K562 (cell line): ENCODE results near the gene MTARC2. TPM values are rescaled to one million over a fixed set of nuclear protein-coding genes. Genes with fewer than 3 reads are reported as not detected.
A peak's percentile ranks its signal among the peaks of the same experiment; 100 is the strongest.

Experiments used
- FOXJ2 ChIP-seq: fragments of 200-800 bp; sonication (Bioruptor generic); IDR thresholded peaks from 2 replicates; pipeline ENCODE4 v1.6.1; 2016; ENCODE audit warnings: missing genetic modification characterization, missing compliant biosample characterization
- GATAD2B ChIP-seq: fragments of 450-650 bp; IDR thresholded peaks from 2 replicates; pipeline ENCODE4 v1.6.1; 2017; ENCODE audit warnings: mild to moderate bottlenecking, borderline replicate concordance
- MAZ ChIP-seq, 2 experiments: fragments of 450-650 bp in 1 of 2; sonication (generic) in 1 of 2; formaldehyde crosslinking; IDR thresholded peaks in 1 of 2; conservative IDR thresholded peaks in 1 of 2; 2 replicates each; pipeline versions ENCODE4 v1.4.0 to v1.5.0; 2020; ENCODE audit warnings: mild to moderate bottlenecking in 1 of 2, missing genetic modification reagents in 1 of 2
- MXI1 ChIP-seq: IDR thresholded peaks from 2 replicates; pipeline ENCODE4 v1.6.1; 2011; ENCODE audit warnings: low read depth, mild to moderate bottlenecking, improper control_type of control experiment, low read length
- NRF1 ChIP-seq, 2 experiments: fragments of 450-650 bp; IDR thresholded peaks in 1 of 2; conservative IDR thresholded peaks in 1 of 2; 2 replicates each; pipeline ENCODE4 v1.6.1; 2014; ENCODE audit warnings: mild to moderate bottlenecking in 2 of 2
- PHB2 ChIP-seq: fragments of 450-650 bp; IDR thresholded peaks from 2 replicates; pipeline ENCODE4 v1.6.1; 2017; ENCODE audit warnings: low read depth
- PTRF ChIP-seq: fragments of 450-650 bp; IDR thresholded peaks from 2 replicates; pipeline ENCODE4 v1.6.1; 2016; ENCODE audit warnings: mild to moderate bottlenecking, missing genetic modification characterization, missing compliant biosample characterization
- SMAD4 ChIP-seq: fragments of 250-450 bp; sonication (Bioruptor Pico); conservative IDR thresholded peaks from 2 replicates; pipeline ENCODE4 v1.8.0; 2021; ENCODE audit warnings: inconsistent platforms, mild to moderate bottlenecking, moderate library complexity
- SP2 ChIP-seq: IDR thresholded peaks from 2 replicates; pipeline ENCODE4 v1.6.1; 2011; ENCODE audit warnings: mild to moderate bottlenecking, low read depth, low read length, moderate library complexity; ENCODE audit not compliant: poor library complexity, severe bottlenecking; ENCODE audit errors: extremely low read depth
- TEAD2 ChIP-seq: fragments of 450-650 bp; IDR thresholded peaks from 2 replicates; pipeline ENCODE4 v1.6.1; 2016; ENCODE audit warnings: missing genetic modification characterization, control low read depth, missing compliant biosample characterization
- ZNF175 ChIP-seq: fragments of 200-800 bp; sonication (Bioruptor generic); IDR thresholded peaks from 2 replicates; pipeline ENCODE4 v1.6.1; 2016; ENCODE audit warnings: low read depth, mild to moderate bottlenecking, missing genetic modification characterization, missing compliant biosample characterization
- ZNF766 ChIP-seq: fragments of 200-800 bp; sonication (Bioruptor generic); conservative IDR thresholded peaks from 2 replicates; pipeline ENCODE4 v1.6.1; 2016; ENCODE audit warnings: missing genetic modification characterization, missing compliant biosample characterization
- polyA plus RNA-seq, 8 experiments: library from polyadenylated mRNA; depleted of rRNA in 4 of 8; stranded (reverse) in 5 of 8; unstranded in 3 of 8; fragments of >200 nt; fragmentation: Nextera tagmentation in 2 of 8; fragmentation: Illumina TruSeq in 1 of 8; extraction: Ambion mirVana in 2 of 8; extraction: Trizol in 1 of 8; gene quantifications; 2 replicates each; pipeline versions ENCODE4 v1.2.1 to v1.2.3, GENCODE V29; 2011 to 2014; ENCODE audit warnings: inconsistent platforms in 1 of 8, missing spikeins in 1 of 8
- total RNA-seq, 7 experiments: library from RNA; depleted of rRNA in 6 of 7; stranded (reverse); fragments of >200 nt in 6 of 7; fragmentation: Illumina TruSeq in 2 of 7; extraction: Trizol in 2 of 7; gene quantifications; 2 replicates each; pipeline versions ENCODE4 v1.2.1 to v1.2.3, GENCODE V29; 2011 to 2021; ENCODE audit warnings: low replicate concordance in 1 of 7
- TF ChIP-seq, protein P1 (sequence below): fragments of 250-450 bp; sonication (Bioruptor Pico); IDR thresholded peaks from 2 replicates; pipeline ENCODE4 v1.8.0; 2022; ENCODE audit warnings: moderate library complexity, mild to moderate bottlenecking, inconsistent platforms
- TF ChIP-seq, protein P2 (sequence below): fragments of 250-450 bp; sonication (Bioruptor Pico); IDR thresholded peaks from 2 replicates; pipeline ENCODE4 v1.8.0; 2022; ENCODE audit warnings: moderate library complexity, mild to moderate bottlenecking, inconsistent platforms
- TF ChIP-seq, protein P3 (sequence below), 2 experiments: IDR thresholded peaks; 2 replicates each; pipeline ENCODE4 v1.6.1; 2011; ENCODE audit warnings: borderline replicate concordance in 1 of 2, control low read depth in 1 of 2, low read depth in 1 of 2, low read length in 1 of 2, mild to moderate bottlenecking in 1 of 2, mixed read lengths in 1 of 2, moderate library complexity in 1 of 2; ENCODE audit not compliant: insufficient read depth in 1 of 2, insufficient read length in 1 of 2, poor library complexity in 1 of 2, severe bottlenecking in 1 of 2; ENCODE audit errors: extremely low read depth in 1 of 2
- TF ChIP-seq, protein P4 (sequence below), 2 experiments: fragments of 450-650 bp; formaldehyde crosslinking in 1 of 2; IDR thresholded peaks; 2 replicates each; pipeline versions ENCODE4 v1.4.0 to v1.6.1; 2014 to 2020; ENCODE audit warnings: mild to moderate bottlenecking in 2 of 2, borderline replicate concordance in 1 of 2, low read depth in 1 of 2

The MTARC2 gene
- total and polyA plus RNA-seq, 9 of the 15 experiments (the other 6 are each of a cell fraction or from before 2014, with no cell fraction given) = 0.03 to 0.35 TPM; not detected in 7

DNA sequence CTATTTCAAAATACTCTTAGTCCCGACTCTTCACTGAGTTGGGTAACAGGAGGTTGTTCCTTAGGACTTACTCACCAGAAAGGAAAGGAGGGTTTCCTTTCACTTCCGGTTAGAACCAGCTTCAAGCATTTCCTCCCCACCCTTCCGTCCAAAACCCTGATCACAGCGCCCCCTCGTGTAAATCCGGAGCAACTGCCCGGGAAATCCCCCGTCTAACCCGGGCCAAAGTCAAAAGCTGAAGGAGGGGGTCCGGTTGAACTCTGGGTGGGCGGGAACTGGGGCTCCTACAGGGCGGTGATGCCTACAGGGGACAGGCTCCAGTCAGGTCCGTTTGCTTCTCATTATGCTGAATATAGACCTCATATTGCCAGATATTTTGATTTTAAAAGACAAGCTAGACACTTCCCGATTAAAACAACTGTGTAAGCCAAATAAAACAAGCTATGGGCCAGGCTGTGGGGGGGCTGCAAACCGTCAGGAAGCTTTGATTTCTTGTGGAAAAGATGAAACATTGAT is 15.0 kb upstream of the MTARC2 start (continued):
- TF ChIP-seq TEAD2 (no peak), FOXJ2 (no peak), MAZ (CRISPR knock-in tag; conservative IDR thresholded peaks at IDR 0.05 in 1 of 2, IDR thresholded peaks at IDR 0.05 in 1 of 2) (peak in 1 of 2 experiments; percentile 95; a peak in 2 of 4 replicates), PHB2 (no peak), ZNF175 (no peak), SP2 (no peak), NRF1 (conservative IDR thresholded peaks at IDR 0.05 in 1 of 2, IDR thresholded peaks at IDR 0.05 in 1 of 2) (no peak), PTRF (tag) (no peak), SMAD4 (CRISPR knock-in tag) (no peak), ZNF766 (CRISPR knock-in tag) (peak; percentile 83), GATAD2B (no peak), MXI1 (no peak)
- TF ChIP-seq, protein P1, sequence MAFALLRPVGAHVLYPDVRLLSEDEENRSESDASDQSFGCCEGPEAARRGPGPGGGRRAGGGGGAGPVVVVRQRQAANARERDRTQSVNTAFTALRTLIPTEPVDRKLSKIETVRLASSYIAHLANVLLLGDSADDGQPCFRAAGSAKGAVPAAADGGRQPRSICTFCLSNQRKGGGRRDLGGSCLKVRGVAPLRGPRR (CRISPR knock-in tag) = no peak
- TF ChIP-seq, protein P2, sequence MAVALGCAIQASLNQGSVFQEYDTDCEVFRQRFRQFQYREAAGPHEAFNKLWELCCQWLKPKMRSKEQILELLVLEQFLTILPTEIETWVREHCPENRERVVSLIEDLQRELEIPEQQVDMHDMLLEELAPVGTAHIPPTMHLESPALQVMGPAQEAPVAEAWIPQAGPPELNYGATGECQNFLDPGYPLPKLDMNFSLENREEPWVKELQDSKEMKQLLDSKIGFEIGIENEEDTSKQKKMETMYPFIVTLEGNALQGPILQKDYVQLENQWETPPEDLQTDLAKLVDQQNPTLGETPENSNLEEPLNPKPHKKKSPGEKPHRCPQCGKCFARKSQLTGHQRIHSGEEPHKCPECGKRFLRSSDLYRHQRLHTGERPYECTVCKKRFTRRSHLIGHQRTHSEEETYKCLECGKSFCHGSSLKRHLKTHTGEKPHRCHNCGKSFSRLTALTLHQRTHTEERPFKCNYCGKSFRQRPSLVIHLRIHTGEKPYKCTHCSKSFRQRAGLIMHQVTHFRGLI (CRISPR knock-in tag) = no peak
- TF ChIP-seq, protein P3, sequence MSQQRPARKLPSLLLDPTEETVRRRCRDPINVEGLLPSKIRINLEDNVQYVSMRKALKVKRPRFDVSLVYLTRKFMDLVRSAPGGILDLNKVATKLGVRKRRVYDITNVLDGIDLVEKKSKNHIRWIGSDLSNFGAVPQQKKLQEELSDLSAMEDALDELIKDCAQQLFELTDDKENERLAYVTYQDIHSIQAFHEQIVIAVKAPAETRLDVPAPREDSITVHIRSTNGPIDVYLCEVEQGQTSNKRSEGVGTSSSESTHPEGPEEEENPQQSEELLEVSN (IDR thresholded peaks at IDR 0.05; ENCODE audit: borderline replicate concordance in 1 of 2, extremely low read depth in 1 of 2, insufficient read depth in 1 of 2, insufficient read length in 1 of 2, low read depth in 1 of 2, low read length in 1 of 2, poor library complexity in 1 of 2, severe bottlenecking in 1 of 2) = no peak
- TF ChIP-seq, protein P4, sequence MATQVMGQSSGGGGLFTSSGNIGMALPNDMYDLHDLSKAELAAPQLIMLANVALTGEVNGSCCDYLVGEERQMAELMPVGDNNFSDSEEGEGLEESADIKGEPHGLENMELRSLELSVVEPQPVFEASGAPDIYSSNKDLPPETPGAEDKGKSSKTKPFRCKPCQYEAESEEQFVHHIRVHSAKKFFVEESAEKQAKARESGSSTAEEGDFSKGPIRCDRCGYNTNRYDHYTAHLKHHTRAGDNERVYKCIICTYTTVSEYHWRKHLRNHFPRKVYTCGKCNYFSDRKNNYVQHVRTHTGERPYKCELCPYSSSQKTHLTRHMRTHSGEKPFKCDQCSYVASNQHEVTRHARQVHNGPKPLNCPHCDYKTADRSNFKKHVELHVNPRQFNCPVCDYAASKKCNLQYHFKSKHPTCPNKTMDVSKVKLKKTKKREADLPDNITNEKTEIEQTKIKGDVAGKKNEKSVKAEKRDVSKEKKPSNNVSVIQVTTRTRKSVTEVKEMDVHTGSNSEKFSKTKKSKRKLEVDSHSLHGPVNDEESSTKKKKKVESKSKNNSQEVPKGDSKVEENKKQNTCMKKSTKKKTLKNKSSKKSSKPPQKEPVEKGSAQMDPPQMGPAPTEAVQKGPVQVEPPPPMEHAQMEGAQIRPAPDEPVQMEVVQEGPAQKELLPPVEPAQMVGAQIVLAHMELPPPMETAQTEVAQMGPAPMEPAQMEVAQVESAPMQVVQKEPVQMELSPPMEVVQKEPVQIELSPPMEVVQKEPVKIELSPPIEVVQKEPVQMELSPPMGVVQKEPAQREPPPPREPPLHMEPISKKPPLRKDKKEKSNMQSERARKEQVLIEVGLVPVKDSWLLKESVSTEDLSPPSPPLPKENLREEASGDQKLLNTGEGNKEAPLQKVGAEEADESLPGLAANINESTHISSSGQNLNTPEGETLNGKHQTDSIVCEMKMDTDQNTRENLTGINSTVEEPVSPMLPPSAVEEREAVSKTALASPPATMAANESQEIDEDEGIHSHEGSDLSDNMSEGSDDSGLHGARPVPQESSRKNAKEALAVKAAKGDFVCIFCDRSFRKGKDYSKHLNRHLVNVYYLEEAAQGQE (IDR thresholded peaks at IDR 0.05; ENCODE audit: borderline replicate concordance) = peak; percentile 91
- TF ChIP-seq, protein P4 (CRISPR knock-in tag; IDR thresholded peaks at IDR 0.05; ENCODE audit: low read depth) = no peak
